Loucy (cell line): Measurements from ENCODE around the gene TRIM2.

Experiments
- H2AFZ ChIP-seq: fragments of 200-600 bp; sonication (generic); 2 replicates; pipeline ENCODE4 v1.6.0; 2016; ENCODE audit warnings: antibody characterized with exemption, mild to moderate bottlenecking, low read length, moderate library complexity
- H3F3A ChIP-seq: fragments of 200-600 bp; 2 replicates; pipeline ENCODE4 v1.6.0; 2016; ENCODE audit warnings: antibody characterized with exemption, low read depth, mild to moderate bottlenecking
- H3K27me3 ChIP-seq: fragments of 200-600 bp; sonication (generic); 2 replicates; pipeline ENCODE4 v1.6.1; 2014; ENCODE audit warnings: low read length, mild to moderate bottlenecking; ENCODE audit not compliant: insufficient read depth, poor library complexity, severe bottlenecking
- H3K36me3 ChIP-seq: fragments of 200-600 bp; sonication (generic); 2 replicates; pipeline ENCODE4 v1.6.1; 2016; ENCODE audit warnings: low read length; ENCODE audit not compliant: insufficient read depth
- H3K4me1 ChIP-seq: fragments of 200-600 bp; sonication (generic); 2 replicates; pipeline ENCODE4 v1.5.1; 2014; ENCODE audit warnings: low read length, mild to moderate bottlenecking; ENCODE audit not compliant: insufficient read depth, poor library complexity, severe bottlenecking
- H3K4me2 ChIP-seq: fragments of 200-600 bp; sonication (generic); 2 replicates; pipeline ENCODE4 v1.6.0; 2014; ENCODE audit warnings: antibody characterized with exemption, low read length, low read depth, mild to moderate bottlenecking; ENCODE audit not compliant: poor library complexity, severe bottlenecking
- H3K4me3 ChIP-seq: fragments of 200-600 bp; sonication (generic); 2 replicates; pipeline ENCODE4 v1.5.1; 2014; ENCODE audit warnings: low read length, mild to moderate bottlenecking, mixed read lengths; ENCODE audit not compliant: poor library complexity, severe bottlenecking
- H3K79me2 ChIP-seq: fragments of 200-600 bp; sonication (generic); 2 replicates; pipeline ENCODE4 v1.6.1; 2014; ENCODE audit warnings: low read length; ENCODE audit not compliant: insufficient read depth
- H3K9ac ChIP-seq: fragments of 200-600 bp; sonication (generic); 2 replicates; pipeline ENCODE4 v1.6.0; 2014; ENCODE audit warnings: mild to moderate bottlenecking, low read depth, low read length, moderate library complexity; ENCODE audit not compliant: poor library complexity, severe bottlenecking
- H3K9me2 ChIP-seq: fragments of 200-600 bp; sonication (generic); replicated peaks from 2 replicates; pipeline ENCODE4 v1.6.1; 2016; ENCODE audit warnings: low read depth, low read length, mixed read lengths
- H3K9me3 ChIP-seq: fragments of 200-600 bp; sonication (generic); 2 replicates; pipeline ENCODE4 v1.6.1; 2014; ENCODE audit warnings: mild to moderate bottlenecking, antibody characterized with exemption, low read length, low read depth; ENCODE audit not compliant: insufficient read depth
- H4K20me1 ChIP-seq: fragments of 200-600 bp; sonication (generic); 2 replicates; pipeline ENCODE4 v1.6.0; 2014; ENCODE audit warnings: antibody characterized with exemption, low read length, mild to moderate bottlenecking; ENCODE audit not compliant: insufficient read depth, poor library complexity, severe bottlenecking
- CTCF ChIP-seq: fragments of 200-600 bp; sonication (generic); conservative IDR thresholded peaks from 2 replicates; pipeline ENCODE4 v1.5.1; 2014; ENCODE audit warnings: mild to moderate bottlenecking, antibody characterized with exemption, low read length
- EZH2phosphoT487 ChIP-seq: fragments of 200-600 bp; IDR thresholded peaks from 2 replicates; pipeline ENCODE4 v1.6.1; 2018; ENCODE audit warnings: antibody characterized with exemption, mild to moderate bottlenecking, moderate library complexity, borderline replicate concordance

TRIM2 gene

GRCh38 chr4:153222707-153223426 lies 18.6 kb downstream of the TRIM2 start:
- Histone ChIP-seq H3K4me1 (peaks cover 36% of the 10 kb centered on the region), H3K4me3 (peak overlapping the region; percentile 72), H3F3A (peaks cover 11% of the 10 kb centered on the region; the same call in 1 of the 2 replicates), H4K20me1 (no peaks in the 10 kb centered on the region), H3K79me2 (no peaks in the 10 kb centered on the region), H3K27me3 (no peaks in the 10 kb centered on the region), H3K4me2 (peak overlapping the region; percentile 82), H3K36me3 (no peaks in the 10 kb centered on the region), H3K9ac (peak overlapping the region; percentile 67), H3K9me3 (0 out of 2 replicates have a peak, but pooled peaks cover 7% of the 10 kb centered on the region), H3K9me2 (no peaks in the 10 kb centered on the region), H2AFZ (peak overlapping the region; percentile 72)
- TF ChIP-seq CTCF = no peak
- TF ChIP-seq EZH2phosphoT487 = no peak

GRCh38 chr4:153223427-153223801 lies 19.2 kb downstream of the TRIM2 start:
- Histone ChIP-seq H3K4me1 (peaks cover 41% of the 10 kb centered on the region), H3K9me2 (no peaks in the 10 kb centered on the region), H3K79me2 (no peaks in the 10 kb centered on the region), H3K36me3 (no peaks in the 10 kb centered on the region), H3K9ac (peak overlapping the region; percentile 67), H3K4me3 (peak overlapping the region; percentile 72), H3F3A (peaks cover 11% of the 10 kb centered on the region; the same call in 1 of the 2 replicates), H3K9me3 (0 out of 2 replicates have a peak, but pooled peaks cover 7% of the 10 kb centered on the region), H3K4me2 (peak overlapping the region; percentile 82), H3K27me3 (no peaks in the 10 kb centered on the region), H2AFZ (peak overlapping the region; percentile 72; the same call in 1 of the 2 replicates), H4K20me1 (no peaks in the 10 kb centered on the region)
- no peak for TF ChIP-seq CTCF
- no peak for TF ChIP-seq EZH2phosphoT487

GRCh38 chr4:153223930-153224329 lies 19.7 kb downstream of the TRIM2 start:
- no peak overlapping the region for H2AFZ ChIP-seq
- no peak overlapping the region for H3K9ac ChIP-seq
- H3K4me2 ChIP-seq = peak overlapping the region; percentile 82
- H3K79me2 ChIP-seq = no peaks in the 10 kb centered on the region
- H3K4me3 ChIP-seq = no peak overlapping the region
- TF ChIP-seq CTCF = no peak
- TF ChIP-seq EZH2phosphoT487 = no peak
- H4K20me1 ChIP-seq = no peaks in the 10 kb centered on the region
- peaks cover 46% of the 10 kb centered on the region for H3K4me1 ChIP-seq
- no peaks in the 10 kb centered on the region for H3K27me3 ChIP-seq
- peaks cover 11% of the 10 kb centered on the region; the same call in 1 of the 2 replicates for H3F3A ChIP-seq
- no peaks in the 10 kb centered on the region for H3K9me2 ChIP-seq
- H3K9me3 ChIP-seq = 0 out of 2 replicates have a peak, but pooled peaks cover 7% of the 10 kb centered on the region
- H3K36me3 ChIP-seq = no peaks in the 10 kb centered on the region
